HCT116 (cell line): ENCODE results near the gene PDE8A. TPM values are rescaled to one million over a fixed set of nuclear protein-coding genes. Genes with fewer than 3 reads are reported as not detected.

Experiments
- ATAC-seq: fragments of 200-7000 bp; cut with Tn5 transposase; 2 replicates; pipeline ENCODE4 v1.9.1; 2020; ENCODE audit warnings: mild to moderate bottlenecking, moderate library complexity
- BruUV-seq: library from RNA; stranded (reverse); fragments of 400-500 nt; replicated peaks from 2 replicates; lab custom pipeline; 2021; lab: Mats Ljungman, UMichigan
- CTCF ChIA-PET: fragments of 300-600 bp; sonication (Branson Sonifier 250); formaldehyde crosslinking; loops from one replicate; lab custom pipeline; 2021; ENCODE audit warnings: antibody characterized with exemption; lab: Charles Lee
- POLR2A ChIA-PET: fragments of 300-600, 350-600 bp; sonication (Branson Sonifier 250); formaldehyde crosslinking; loops from one replicate; lab custom pipeline; 2021; ENCODE audit warnings: antibody characterized with exemption; lab: Charles Lee
- RAD21 ChIA-PET, 2 experiments: fragments of 300-600 bp; sonication (Branson Sonifier 250); formaldehyde crosslinking; loops; one replicate each; lab custom pipeline; 2023; ENCODE audit warnings: low total read pairs in 2 of 2; ENCODE audit not compliant: uncharacterized antibody in 2 of 2, unreplicated experiment in 2 of 2, low non-redundant PET in 1 of 2; lab: Charles Lee
- DNase-seq: peaks from one replicate; pipeline ENCODE4 v3.0.0-alpha.2; 2010; ENCODE audit warnings: low read depth, low spot score
- H2AFZ ChIP-seq: fragments of 200-600 bp; shearing (Covaris generic), sonication (generic); 2 replicates; pipeline ENCODE4 v1.6.1; 2017; ENCODE audit warnings: low read depth, mixed run types, mixed read lengths, antibody characterized with exemption, low read length; ENCODE audit not compliant: poor library complexity, severe bottlenecking
- H3K27ac ChIP-seq: 2 replicates; pipeline ENCODE4 v1.5.1; 2012; ENCODE audit warnings: low read depth, low read length
- H3K27me3 ChIP-seq: fragments of 200-600 bp; sonication (generic); 2 replicates; pipeline ENCODE4 v1.6.1; 2016; ENCODE audit warnings: mixed run types, low read length, mixed read lengths; ENCODE audit not compliant: insufficient read depth
- H3K36me3 ChIP-seq, 2 experiments: fragments of 200-500 bp in 1 of 2; fragments of 200-600 bp in 1 of 2; sonication (Bioruptor generic) in 1 of 2; sonication (generic) in 1 of 2; 2 replicates each; pipeline versions ENCODE4 v1.5.1 to v1.6.1; 2014 to 2016; ENCODE audit warnings: low read length in 2 of 2, inconsistent platforms in 1 of 2, mixed read lengths in 1 of 2, mixed run types in 1 of 2; ENCODE audit not compliant: insufficient read depth in 2 of 2, control insufficient read depth in 1 of 2
- H3K4me1 ChIP-seq, 2 experiments: fragments of 200-600 bp in 1 of 2; sonication (generic) in 1 of 2; 2 replicates each; pipeline versions ENCODE4 v1.5.1 to v1.6.1; 2012 to 2017; ENCODE audit warnings: low read length in 2 of 2, inconsistent platforms in 1 of 2, mild to moderate bottlenecking in 1 of 2, mixed read lengths in 1 of 2, mixed run types in 1 of 2, moderate library complexity in 1 of 2; ENCODE audit not compliant: insufficient read depth in 2 of 2, control insufficient read depth in 1 of 2
- H3K4me2 ChIP-seq: fragments of 200-600 bp; sonication (generic); 2 replicates; pipeline ENCODE4 v1.6.1; 2017; ENCODE audit warnings: mixed run types, low read length, mixed read lengths
- H3K4me3 ChIP-seq, 2 experiments: fragments of 200-600 bp in 1 of 2; sonication (generic) in 1 of 2; replicated peaks in 1 of 2; 2 replicates each; pipeline ENCODE4 v1.5.1; 2011 to 2016; ENCODE audit warnings: low read length in 2 of 2, control low read depth in 1 of 2, low read depth in 1 of 2, mild to moderate bottlenecking in 1 of 2, mixed read lengths in 1 of 2, mixed run types in 1 of 2
- H3K79me2 ChIP-seq: fragments of 200-600 bp; sonication (generic); 2 replicates; pipeline ENCODE4 v1.6.1; 2017; ENCODE audit warnings: mild to moderate bottlenecking, mixed run types, low read length, moderate library complexity, mixed read lengths; ENCODE audit not compliant: insufficient read depth
- H3K9ac ChIP-seq: fragments of 200-600 bp; sonication (generic); 2 replicates; pipeline ENCODE4 v1.6.1; 2016; ENCODE audit warnings: low read length, mixed read lengths
- H3K9me2 ChIP-seq: fragments of 200-600 bp; sonication (generic), shearing (Covaris generic); 2 replicates; pipeline ENCODE4 v1.6.1; 2017; ENCODE audit warnings: mixed run types, mild to moderate bottlenecking, moderate library complexity; ENCODE audit not compliant: insufficient read depth
- H3K9me3 ChIP-seq, 2 experiments: fragments of 200-500 bp in 1 of 2; fragments of 200-600 bp in 1 of 2; sonication (Bioruptor generic) in 1 of 2; sonication (generic) in 1 of 2; 2 replicates each; pipeline ENCODE4 v1.6.1; 2014 to 2017; ENCODE audit warnings: low read length in 2 of 2, mixed read lengths in 2 of 2, inconsistent platforms in 1 of 2, low read depth in 1 of 2, mild to moderate bottlenecking in 1 of 2, mixed run types in 1 of 2, moderate library complexity in 1 of 2; ENCODE audit not compliant: control insufficient read depth in 1 of 2, insufficient read depth in 1 of 2
- H4K20me1 ChIP-seq: fragments of 200-600 bp; sonication (generic), shearing (Covaris generic); 2 replicates; pipeline ENCODE4 v1.6.1; 2017; ENCODE audit warnings: mixed run types, mild to moderate bottlenecking, moderate library complexity; ENCODE audit not compliant: insufficient read depth
- CBX3 ChIP-seq: IDR thresholded peaks from 2 replicates; pipeline ENCODE4 v1.6.1; 2012; ENCODE audit warnings: low read depth
- ELF1 ChIP-seq: IDR thresholded peaks from 2 replicates; pipeline ENCODE4 v1.6.1; 2012; ENCODE audit warnings: low read depth, borderline replicate concordance
- EZH2 ChIP-seq: fragments of 200-600 bp; sonication (generic); IDR thresholded peaks from 2 replicates; pipeline ENCODE4 v1.6.1; 2017; ENCODE audit warnings: antibody characterized with exemption, mixed run types
- EZH2phosphoT487 ChIP-seq: fragments of 200-600 bp; IDR thresholded peaks from 2 replicates; pipeline ENCODE4 v1.6.1; 2018; ENCODE audit warnings: antibody characterized with exemption, borderline replicate concordance
- FOSL1 ChIP-seq: IDR thresholded peaks from 2 replicates; pipeline ENCODE4 v1.6.1; 2012; ENCODE audit warnings: low read depth
- JUND ChIP-seq: IDR thresholded peaks from 2 replicates; pipeline ENCODE4 v1.6.1; 2012
- POLR2A ChIP-seq: IDR thresholded peaks from 2 replicates; pipeline ENCODE4 v1.7.0; 2011; ENCODE audit warnings: borderline replicate concordance; ENCODE audit not compliant: insufficient read depth, insufficient read length; ENCODE audit errors: extremely low read depth
- POLR2AphosphoS5 ChIP-seq: IDR thresholded peaks from 2 replicates; pipeline ENCODE4 v1.6.1; 2011; ENCODE audit warnings: mild to moderate bottlenecking, low read depth, low read length, moderate library complexity
- RAD21 ChIP-seq: IDR thresholded peaks from 2 replicates; pipeline ENCODE4 v1.6.1; 2012; ENCODE audit warnings: low read depth, mild to moderate bottlenecking
- SIN3A ChIP-seq: IDR thresholded peaks from 2 replicates; pipeline ENCODE4 v1.6.1; 2012; ENCODE audit warnings: low read depth
- SP1 ChIP-seq: IDR thresholded peaks from 2 replicates; pipeline ENCODE4 v1.6.1; 2012; ENCODE audit warnings: low read depth
- SRF ChIP-seq: IDR thresholded peaks from 2 replicates; pipeline ENCODE4 v1.6.1; 2012; ENCODE audit warnings: low read depth
- TCF7L2 ChIP-seq: IDR thresholded peaks from 2 replicates; pipeline ENCODE4 v1.7.0; 2011; ENCODE audit warnings: borderline replicate concordance, inconsistent platforms; ENCODE audit not compliant: insufficient read depth, insufficient read length; ENCODE audit errors: extremely low read depth
- YY1 ChIP-seq: IDR thresholded peaks from 2 replicates; pipeline ENCODE4 v1.6.1; 2011; ENCODE audit warnings: low read length, low read depth, moderate library complexity, mild to moderate bottlenecking; ENCODE audit not compliant: insufficient replicate concordance; ENCODE audit errors: extremely low read depth
- ZFX ChIP-seq: fragments of 450-650 bp; IDR thresholded peaks from 2 replicates; pipeline ENCODE4 v1.6.1; 2017
- intact Hi-C: fragments of 100-400 bp; cut with micrococcal nuclease; formaldehyde crosslinking; loops from 2 replicates; pipeline ENCODE4 v1.10.0; 2022
- total RNA-seq: library from RNA; stranded (reverse); gene quantifications from one replicate; pipeline ENCODE4 v1.2.1, GENCODE V29; 2021; ENCODE audit not compliant: unreplicated experiment
- TF ChIP-seq, protein P1 (sequence below): IDR thresholded peaks from 2 replicates; pipeline ENCODE4 v1.6.1; 2012
- TF ChIP-seq, protein P2 (sequence below), 3 experiments: fragments of 200-600 bp in 1 of 3; sonication (generic) in 1 of 3; IDR thresholded peaks in 2 of 3; conservative IDR thresholded peaks in 1 of 3; 2 replicates each; pipeline ENCODE4 v1.5.1; 2012 to 2017; ENCODE audit warnings: low read depth in 2 of 3, low read length in 2 of 3, antibody characterized with exemption in 1 of 3, borderline replicate concordance in 1 of 3, control low read depth in 1 of 3, mild to moderate bottlenecking in 1 of 3, mixed read lengths in 1 of 3, mixed run types in 1 of 3, moderate library complexity in 1 of 3; ENCODE audit not compliant: insufficient read depth in 1 of 3

Gene PDE8A
- total RNA-seq, 1 experiment from 2014 or later: 37.8 TPM

DNA sequence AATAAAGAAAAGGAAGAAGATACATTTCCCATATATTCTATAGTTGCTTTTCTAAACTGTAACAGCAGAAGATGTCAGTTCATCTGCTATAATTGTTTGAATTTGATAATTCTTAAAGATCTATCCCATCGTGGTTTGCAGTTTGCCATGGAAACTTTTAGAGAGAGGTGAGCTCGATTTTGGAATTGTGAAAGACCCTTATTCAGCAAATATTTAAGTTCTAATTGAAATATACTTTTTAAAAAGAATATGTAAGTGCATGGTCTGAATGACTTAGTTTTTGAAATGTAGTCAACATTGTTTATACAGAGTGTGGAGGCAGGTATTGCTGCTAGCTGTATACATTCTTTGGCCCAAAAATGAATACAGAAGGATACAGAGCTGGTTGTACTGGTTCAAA lies 127.7 kb downstream of the PDE8A start:
- Histone ChIP-seq H3K4me2 (no peak overlapping the region), H3K9me3 (no peaks in the 10 kb centered on the region), H3K27ac (no peak overlapping the region), H3K36me3 (0 out of 4 replicates have a peak, but pooled peaks cover 0 to 3% of the 10 kb centered on the region in 2 experiments), H3K4me1 (no peaks in the 10 kb centered on the region), H3K79me2 (no peaks in the 10 kb centered on the region)
- CTCF ChIA-PET: no interaction called here
- POLR2A ChIA-PET: no interaction called here
- BruUV-seq: no TSS peak
- TF ChIP-seq SIN3A: no peak
- no peak for TF ChIP-seq TCF7L2
- TF ChIP-seq, protein P1, sequence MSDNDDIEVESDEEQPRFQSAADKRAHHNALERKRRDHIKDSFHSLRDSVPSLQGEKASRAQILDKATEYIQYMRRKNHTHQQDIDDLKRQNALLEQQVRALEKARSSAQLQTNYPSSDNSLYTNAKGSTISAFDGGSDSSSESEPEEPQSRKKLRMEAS: no peak
- no peak for TF ChIP-seq POLR2AphosphoS5
- no peak for TF ChIP-seq RAD21
- TF ChIP-seq, protein P2, sequence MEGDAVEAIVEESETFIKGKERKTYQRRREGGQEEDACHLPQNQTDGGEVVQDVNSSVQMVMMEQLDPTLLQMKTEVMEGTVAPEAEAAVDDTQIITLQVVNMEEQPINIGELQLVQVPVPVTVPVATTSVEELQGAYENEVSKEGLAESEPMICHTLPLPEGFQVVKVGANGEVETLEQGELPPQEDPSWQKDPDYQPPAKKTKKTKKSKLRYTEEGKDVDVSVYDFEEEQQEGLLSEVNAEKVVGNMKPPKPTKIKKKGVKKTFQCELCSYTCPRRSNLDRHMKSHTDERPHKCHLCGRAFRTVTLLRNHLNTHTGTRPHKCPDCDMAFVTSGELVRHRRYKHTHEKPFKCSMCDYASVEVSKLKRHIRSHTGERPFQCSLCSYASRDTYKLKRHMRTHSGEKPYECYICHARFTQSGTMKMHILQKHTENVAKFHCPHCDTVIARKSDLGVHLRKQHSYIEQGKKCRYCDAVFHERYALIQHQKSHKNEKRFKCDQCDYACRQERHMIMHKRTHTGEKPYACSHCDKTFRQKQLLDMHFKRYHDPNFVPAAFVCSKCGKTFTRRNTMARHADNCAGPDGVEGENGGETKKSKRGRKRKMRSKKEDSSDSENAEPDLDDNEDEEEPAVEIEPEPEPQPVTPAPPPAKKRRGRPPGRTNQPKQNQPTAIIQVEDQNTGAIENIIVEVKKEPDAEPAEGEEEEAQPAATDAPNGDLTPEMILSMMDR (IDR thresholded peaks at IDR 0.05 in 2 of 3, conservative IDR thresholded peaks at IDR 0.05 in 1 of 3; ENCODE audit: borderline replicate concordance in 1 of 3, insufficient read depth in 1 of 3, low read depth in 2 of 3, low read length in 2 of 3): no peak
- no peak for TF ChIP-seq ZFX
- no peak for TF ChIP-seq POLR2A
- TF ChIP-seq, all 23 proteins: peak for 0
- ATAC-seq (no peak), DNase-seq (no peak)
- no peaks in the 10 kb centered on the region for H3K27me3 ChIP-seq
- H2AFZ ChIP-seq: no peak overlapping the region
- intact Hi-C loops: no loop called here
- H4K20me1 ChIP-seq: no peaks in the 10 kb centered on the region
- no peaks in the 10 kb centered on the region for H3K9me2 ChIP-seq
- no peak overlapping the region for H3K9ac ChIP-seq
- no peak overlapping the region for H3K4me3 ChIP-seq
- RAD21 ChIA-PET: no interaction called here

DNA sequence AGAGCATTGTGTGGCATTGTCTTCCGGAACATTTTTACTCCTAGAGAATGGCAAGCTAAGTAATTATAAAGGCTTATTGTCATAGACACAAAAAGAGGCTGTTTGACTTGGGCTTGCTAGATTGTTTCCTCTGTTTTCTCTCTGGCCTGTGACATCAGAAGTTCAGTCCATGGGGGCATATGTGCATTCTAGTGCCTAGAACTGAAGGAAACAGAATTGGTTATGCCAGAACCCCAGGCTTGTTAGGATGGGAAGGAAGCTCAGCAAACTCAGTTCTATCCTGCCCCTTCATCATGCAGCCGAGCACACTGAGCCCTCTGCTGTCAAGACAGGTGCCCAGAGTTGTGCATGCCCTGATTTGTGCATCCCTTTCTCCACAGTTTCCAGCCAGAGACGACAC lies 131.3 kb downstream of the PDE8A start:
- Histone ChIP-seq H3K9me2 (no peaks in the 10 kb centered on the region), H4K20me1 (no peaks in the 10 kb centered on the region), H3K27me3 (no peaks in the 10 kb centered on the region), H3K9me3 (no peaks in the 10 kb centered on the region), H2AFZ (no peak overlapping the region), H3K9ac (no peak overlapping the region), H3K36me3 (0 out of 4 replicates have a peak, but pooled peaks cover 0 to 6% of the 10 kb centered on the region in 2 experiments), H3K4me1 (peaks cover 0 to 7% of the 10 kb centered on the region in 2 experiments; a peak in 1 of 4 replicates), H3K27ac (no peak overlapping the region), H3K4me2 (no peak overlapping the region), H3K4me3 (no peak overlapping the region), H3K79me2 (no peaks in the 10 kb centered on the region)
- intact Hi-C loops: no loop called here
- ATAC-seq (no peak), DNase-seq (no peak)
- ChIA-PET POLR2A (no interaction called here), RAD21 (no interaction called here), CTCF (no interaction called here)
- BruUV-seq: no TSS peak
- no peak for TF ChIP-seq EZH2phosphoT487
- TF ChIP-seq FOSL1: no peak
- no peak for TF ChIP-seq POLR2AphosphoS5
- no peak for TF ChIP-seq SP1
- TF ChIP-seq POLR2A: no peak
- TF ChIP-seq JUND: no peak
- no peak for TF ChIP-seq ZFX
- TF ChIP-seq CBX3: no peak
- TF ChIP-seq EZH2: no peak
- TF ChIP-seq ELF1: no peak
- TF ChIP-seq SRF: no peak
- TF ChIP-seq YY1: no peak
